ENCODE measurements around the gene ZNF669.

ZNF669 gene

DNA sequence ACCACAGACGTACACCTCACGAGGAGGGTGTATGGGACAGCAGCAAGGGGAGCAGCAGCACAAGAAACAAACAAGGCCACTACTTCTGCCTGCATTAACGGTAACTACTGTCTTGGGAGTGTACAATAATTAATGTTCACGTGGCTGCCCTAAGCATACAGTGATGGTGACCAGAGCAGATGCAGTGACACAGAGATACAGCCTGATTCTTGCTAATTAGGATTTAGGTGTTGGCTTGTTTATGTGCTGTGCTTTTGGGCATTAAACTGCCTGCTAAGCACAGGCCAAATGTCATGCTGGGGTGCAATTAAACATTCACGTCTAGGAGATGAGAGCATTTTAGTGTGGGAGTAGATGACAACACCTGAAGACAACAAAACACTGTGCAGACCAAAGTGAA is 7.2 kb downstream of the ZNF669 start:
- no peak overlapping the region for H3K27ac Mint-ChIP-seq
- H3K4me3 Mint-ChIP-seq = no peak overlapping the region
- H3K4me1 Mint-ChIP-seq = no peaks in the 10 kb centered on the region
- peaks cover 60% of the 10 kb centered on the region for H3K36me3 Mint-ChIP-seq (ENCODE audit: low read depth)
- ATAC-seq (no peak), DNase-seq (no peak)
- peaks cover 52% of the 10 kb centered on the region for H3K9me3 Mint-ChIP-seq
- no peaks in the 10 kb centered on the region for H3K27me3 Mint-ChIP-seq

GRCh38 chr1:247096544-247096943 is 7.6 kb downstream of the ZNF669 start:
- DNase-seq = no peak
- Mint-ChIP-seq H3K4me3 (no peak overlapping the region), H3K9me3 (peaks cover 49% of the 10 kb centered on the region), H3K27ac (no peak overlapping the region), H3K36me3 (ENCODE audit: low read depth) (peaks cover 56% of the 10 kb centered on the region), H3K4me1 (no peaks in the 10 kb centered on the region), H3K27me3 (no peaks in the 10 kb centered on the region)
- ATAC-seq = no peak

DNA sequence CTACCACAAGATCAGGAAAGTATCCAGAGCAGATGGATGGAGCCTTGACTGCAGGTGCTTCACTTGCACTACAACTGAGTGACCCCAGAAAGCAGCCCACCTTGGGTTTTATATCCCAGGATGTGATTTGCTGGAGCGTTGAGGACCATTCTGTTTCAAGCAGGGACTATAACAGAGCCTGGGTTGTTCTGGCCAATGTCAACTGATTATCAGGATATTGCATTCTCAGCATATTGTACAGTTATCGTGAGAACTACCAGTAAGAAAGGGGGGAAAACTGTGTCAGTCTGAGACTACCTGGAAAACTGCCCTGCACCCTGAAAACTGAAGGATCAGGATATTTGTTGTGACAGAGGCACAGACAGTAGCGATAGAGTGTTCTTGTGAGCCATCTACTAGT is 8.0 kb downstream of the ZNF669 start:
- no peak for ATAC-seq
- Mint-ChIP-seq H3K4me3 (no peak overlapping the region), H3K27ac (no peak overlapping the region), H3K36me3 (ENCODE audit: low read depth) (peaks cover 52% of the 10 kb centered on the region), H3K4me1 (no peaks in the 10 kb centered on the region), H3K9me3 (peaks cover 47% of the 10 kb centered on the region), H3K27me3 (no peaks in the 10 kb centered on the region)
- no peak for DNase-seq

DNA sequence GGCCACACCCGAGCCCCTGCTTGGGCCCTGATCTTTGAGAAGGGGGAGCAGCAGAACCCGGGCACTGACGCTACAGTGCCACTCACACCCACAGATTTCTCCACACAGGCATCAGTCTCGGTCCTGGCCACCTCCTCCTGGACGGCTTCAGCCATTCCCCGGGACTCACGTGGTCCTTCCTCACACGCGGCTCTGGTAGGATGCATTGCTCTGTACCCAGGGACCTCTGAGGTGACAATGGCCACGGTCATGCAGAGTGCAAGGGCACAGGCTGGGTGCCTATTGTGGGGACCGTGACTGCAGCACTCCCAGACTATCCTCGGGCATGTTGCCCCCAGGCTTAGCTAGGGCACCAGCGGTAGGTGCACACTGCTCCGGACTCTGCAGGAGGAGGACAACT is 13.7 kb downstream of the ZNF669 start:
- H3K36me3 Mint-ChIP-seq (ENCODE audit: low read depth) = no peaks in the 10 kb centered on the region
- no peak overlapping the region for H3K4me3 Mint-ChIP-seq
- H3K9me3 Mint-ChIP-seq = peaks cover 7% of the 10 kb centered on the region
- H3K4me1 Mint-ChIP-seq = no peaks in the 10 kb centered on the region
- DNase-seq (no peak), ATAC-seq (peak; percentile 54)
- no peaks in the 10 kb centered on the region for H3K27me3 Mint-ChIP-seq
- H3K27ac Mint-ChIP-seq = no peak overlapping the region

GRCh38 chr1:247089616-247090375 is 14.4 kb downstream of the ZNF669 start:
- no peak for ATAC-seq

GRCh38 chr1:247088967-247089366 is 15.2 kb downstream of the ZNF669 start:
- peaks cover 2% of the 10 kb centered on the region for H3K27me3 Mint-ChIP-seq
- H3K4me1 Mint-ChIP-seq = no peaks in the 10 kb centered on the region
- H3K4me3 Mint-ChIP-seq = no peak overlapping the region
- H3K9me3 Mint-ChIP-seq = peaks cover 13% of the 10 kb centered on the region
- H3K36me3 Mint-ChIP-seq (ENCODE audit: low read depth) = peaks cover 2% of the 10 kb centered on the region
- DNase-seq (no peak), ATAC-seq (no peak)
- H3K27ac Mint-ChIP-seq = no peak overlapping the region

More at GRCh38 chr1:247089616-247090375, 14.4 kb downstream of the ZNF669 start:
- DNase-seq = no peak
- H3K27ac Mint-ChIP-seq = no peak overlapping the region
- H3K36me3 Mint-ChIP-seq (ENCODE audit: low read depth) = peaks cover 2% of the 10 kb centered on the region
- H3K27me3 Mint-ChIP-seq = peaks cover 2% of the 10 kb centered on the region
- no peak overlapping the region for H3K4me3 Mint-ChIP-seq
- H3K9me3 Mint-ChIP-seq = peaks cover 10% of the 10 kb centered on the region
- H3K4me1 Mint-ChIP-seq = no peaks in the 10 kb centered on the region

DNA sequence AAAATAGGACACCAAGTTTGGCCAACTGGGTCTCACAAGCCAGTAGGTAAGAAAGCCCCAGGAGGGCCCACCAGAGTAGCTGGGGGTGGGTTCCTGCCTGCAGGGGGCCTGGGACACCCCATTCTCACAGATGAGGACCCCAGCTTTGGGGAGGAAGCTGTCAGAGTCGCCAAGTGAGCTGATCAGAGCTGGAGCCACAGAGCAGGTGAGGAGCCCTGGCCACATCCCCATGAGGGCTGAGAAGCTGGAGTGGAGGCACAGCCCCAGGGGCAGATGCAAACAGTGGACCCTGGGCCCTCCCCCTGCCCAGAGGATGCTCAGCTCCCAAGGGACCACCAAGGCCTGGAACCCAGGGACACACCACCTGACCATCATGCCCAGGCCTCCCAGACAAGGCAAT is 16.9 kb downstream of the ZNF669 start:
- H3K36me3 Mint-ChIP-seq (ENCODE audit: low read depth) = peaks cover 2% of the 10 kb centered on the region
- H3K27me3 Mint-ChIP-seq = peaks cover 9% of the 10 kb centered on the region
- no peak overlapping the region for H3K4me3 Mint-ChIP-seq
- H3K27ac Mint-ChIP-seq = no peak overlapping the region
- H3K4me1 Mint-ChIP-seq = no peaks in the 10 kb centered on the region
- DNase-seq (no peak), ATAC-seq (no peak)
- peaks cover 9% of the 10 kb centered on the region for H3K9me3 Mint-ChIP-seq

GRCh38 chr1:247085310-247085709 is 18.8 kb downstream of the ZNF669 start:
- H3K9me3 Mint-ChIP-seq = peaks cover 5% of the 10 kb centered on the region
- no peak for DNase-seq
- no peaks in the 10 kb centered on the region for H3K4me1 Mint-ChIP-seq
- peaks cover 12% of the 10 kb centered on the region for H3K27me3 Mint-ChIP-seq
- ATAC-seq = no peak
- no peak overlapping the region for H3K4me3 Mint-ChIP-seq
- peaks cover 2% of the 10 kb centered on the region for H3K36me3 Mint-ChIP-seq (ENCODE audit: low read depth)
- H3K27ac Mint-ChIP-seq = no peak overlapping the region

- Mint-ChIP-seq H3K27me3 (peaks cover 12% of the 10 kb centered on the region), H3K4me3 (no peak overlapping the region), H3K9me3 (peaks cover 5% of the 10 kb centered on the region), H3K36me3 (ENCODE audit: low read depth) (peaks cover 2% of the 10 kb centered on the region), H3K27ac (no peak overlapping the region), H3K4me1 (peaks cover 3% of the 10 kb centered on the region)
- no peak for ATAC-seq
- no peak for DNase-seq
Measured at GRCh38 chr1:247084771-247085170, 19.4 kb downstream of the ZNF669 start.

GRCh38 chr1:247079141-247079874 is 24.8 kb downstream of the ZNF669 start:
- ATAC-seq = no peak
- Mint-ChIP-seq H3K4me1 (peaks cover 30% of the 10 kb centered on the region), H3K9me3 (peaks cover 18% of the 10 kb centered on the region), H3K4me3 (peak overlapping the region; percentile 89), H3K27me3 (peaks cover 10% of the 10 kb centered on the region), H3K36me3 (ENCODE audit: low read depth) (peaks cover 22% of the 10 kb centered on the region), H3K27ac (peak overlapping the region; percentile 88)
- no peak for DNase-seq

- peak within 1 kb of the TSS; percentile 88 for H3K27ac Mint-ChIP-seq
- ATAC-seq = peak; percentile 100
- peaks cover 26% of the 10 kb centered on the region for H3K9me3 Mint-ChIP-seq
Measured at GRCh38 chr1:247078258-247079140, 25.7 kb downstream of the ZNF669 start, which contains the start of gene ZNF670. TSS of gene ZNF670 (minus strand) at chr1:247078811. CDS start at chr1:247078596, 215 bp downstream.

GRCh38 chr1:247077876-247078257 is 26.3 kb downstream of the ZNF669 start:
- ATAC-seq = no peak
- Mint-ChIP-seq H3K4me3 (peak overlapping the region; percentile 89), H3K27ac (peak overlapping the region; percentile 69), H3K9me3 (peaks cover 28% of the 10 kb centered on the region), H3K36me3 (ENCODE audit: low read depth) (peaks cover 34% of the 10 kb centered on the region), H3K27me3 (peaks cover 8% of the 10 kb centered on the region), H3K4me1 (peaks cover 31% of the 10 kb centered on the region)
- DNase-seq = no peak

More at GRCh38 chr1:247078258-247079140, 25.7 kb downstream of the ZNF669 start, which contains the start of gene ZNF670:
- Mint-ChIP-seq H3K36me3 (ENCODE audit: low read depth) (peaks cover 30% of the 10 kb centered on the region), H3K4me3 (peak within 1 kb of the TSS; percentile 89), H3K4me1 (peaks cover 31% of the 10 kb centered on the region), H3K27me3 (peaks cover 10% of the 10 kb centered on the region)
- peak; percentile 93 for DNase-seq

DNA sequence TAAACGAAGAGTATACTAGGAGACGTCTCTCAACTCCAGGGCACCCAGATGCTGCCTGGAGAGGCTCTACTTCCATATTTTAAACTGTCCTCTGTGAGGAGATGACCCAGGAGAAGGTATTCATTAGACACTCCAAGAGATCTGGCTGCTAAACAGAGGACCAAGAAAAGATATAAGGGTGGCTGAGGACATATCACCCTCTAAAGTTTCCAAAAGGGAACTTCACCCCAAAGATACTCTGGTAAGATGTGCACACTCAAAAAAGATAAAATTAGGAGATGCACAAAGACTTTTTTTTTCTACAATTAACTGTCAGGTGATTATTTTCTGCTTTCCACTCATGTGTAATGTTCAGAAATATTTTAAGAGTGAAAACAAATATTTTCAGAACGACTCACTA is 26.9 kb downstream of the ZNF669 start:
- peaks cover 36% of the 10 kb centered on the region for H3K36me3 Mint-ChIP-seq (ENCODE audit: low read depth)
- H3K27me3 Mint-ChIP-seq = peaks cover 3% of the 10 kb centered on the region
- H3K27ac Mint-ChIP-seq = no peak overlapping the region
- H3K4me3 Mint-ChIP-seq = peak overlapping the region; percentile 89
- H3K9me3 Mint-ChIP-seq = peaks cover 28% of the 10 kb centered on the region
- ATAC-seq = no peak
- H3K4me1 Mint-ChIP-seq = peaks cover 31% of the 10 kb centered on the region
- DNase-seq = no peak

DNA sequence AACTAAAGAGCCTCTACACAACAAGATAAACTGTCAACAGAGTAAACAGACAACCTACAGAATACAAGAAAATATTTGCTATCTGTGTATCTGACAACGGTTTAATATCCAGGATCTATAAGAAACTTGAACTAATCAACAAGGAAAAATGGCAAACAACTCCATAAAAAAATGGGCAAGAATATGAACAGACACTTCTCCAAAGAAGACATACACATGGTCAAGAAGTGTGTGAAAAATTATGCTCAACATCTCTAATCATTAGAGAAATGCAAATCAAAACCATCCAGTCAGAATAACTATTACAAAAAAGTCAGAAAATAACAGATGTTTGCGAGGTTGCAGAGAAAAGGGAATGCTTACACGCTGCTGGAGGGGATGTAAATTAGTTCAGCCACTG is 33.5 kb downstream of the ZNF669 start:
- Mint-ChIP-seq H3K4me3 (no peak overlapping the region), H3K27me3 (no peaks in the 10 kb centered on the region), H3K4me1 (peaks cover 2% of the 10 kb centered on the region), H3K36me3 (ENCODE audit: low read depth) (peaks cover 68% of the 10 kb centered on the region), H3K9me3 (peaks cover 47% of the 10 kb centered on the region), H3K27ac (no peak overlapping the region)
- ATAC-seq (no peak), DNase-seq (no peak)
